SU-DHL-6 (cell line): Measurements from ENCODE around the gene SEZ6L.

Experiments used
- H2AFZ ChIP-seq: fragments of 200-600 bp; sonication (generic); 2 replicates; pipeline ENCODE4 v1.6.1; 2014; ENCODE audit warnings: low read depth, mild to moderate bottlenecking, moderate library complexity, mixed read lengths, antibody characterized with exemption, low read length; ENCODE audit not compliant: severe bottlenecking
- H3F3A ChIP-seq: fragments of 200-600 bp; shearing (Covaris generic); 2 replicates; pipeline ENCODE4 v1.6.0; 2016; ENCODE audit warnings: antibody characterized with exemption, mild to moderate bottlenecking; ENCODE audit not compliant: insufficient read depth
- H3K27ac ChIP-seq: fragments of 200-600 bp; sonication (generic); 2 replicates; pipeline ENCODE4 v1.5.1; 2016; ENCODE audit warnings: low read depth, mild to moderate bottlenecking, low read length, moderate library complexity, mixed read lengths
- H3K27me3 ChIP-seq: fragments of 200-600 bp; sonication (generic), shearing (Covaris generic); 2 replicates; pipeline ENCODE4 v1.6.0; 2014; ENCODE audit warnings: mild to moderate bottlenecking, low read length
- H3K36me3 ChIP-seq: fragments of 200-600 bp; sonication (generic); 2 replicates; pipeline ENCODE4 v1.6.1; 2014; ENCODE audit warnings: mild to moderate bottlenecking, low read length, mixed read lengths
- H3K4me2 ChIP-seq: fragments of 300-600, 200-600 bp; shearing (Covaris generic), sonication (generic); 2 replicates; pipeline ENCODE4 v1.6.0; 2014; ENCODE audit warnings: low read length, low read depth, mild to moderate bottlenecking; ENCODE audit not compliant: poor library complexity, severe bottlenecking
- H3K4me3 ChIP-seq: fragments of 200-600 bp; sonication (generic); 2 replicates; pipeline ENCODE4 v1.5.1; 2014; ENCODE audit warnings: antibody characterized with exemption, low read length, mild to moderate bottlenecking, mixed read lengths; ENCODE audit not compliant: insufficient read depth, poor library complexity, severe bottlenecking
- H3K79me2 ChIP-seq: fragments of 200-600 bp; sonication (generic); 2 replicates; pipeline ENCODE4 v1.6.1; 2014; ENCODE audit warnings: mild to moderate bottlenecking, low read length, moderate library complexity; ENCODE audit not compliant: insufficient read depth
- H3K9ac ChIP-seq: fragments of 200-600 bp; sonication (generic); 2 replicates; pipeline ENCODE4 v1.7.0; 2014; ENCODE audit warnings: mild to moderate bottlenecking, low read length
- H3K9me2 ChIP-seq: fragments of 200-600 bp; sonication (generic); replicated peaks from 2 replicates; pipeline ENCODE4 v1.6.1; 2014; ENCODE audit warnings: low read length; ENCODE audit not compliant: insufficient read depth
- H3K9me3 ChIP-seq: fragments of 200-600 bp; sonication (generic); 2 replicates; pipeline ENCODE4 v1.6.1; 2014; ENCODE audit warnings: low read length, mixed read lengths; ENCODE audit not compliant: insufficient read depth
- H4K20me1 ChIP-seq: fragments of 200-600 bp; sonication (generic); 2 replicates; pipeline ENCODE4 v1.6.1; 2014; ENCODE audit warnings: low read depth, mild to moderate bottlenecking, antibody characterized with exemption, low read length, moderate library complexity, mixed read lengths
- EZH2phosphoT487 ChIP-seq: fragments of 200-600 bp; sonication (generic), shearing (Covaris generic); conservative IDR thresholded peaks from 2 replicates; pipeline ENCODE4 v1.6.1; 2018; ENCODE audit warnings: mild to moderate bottlenecking, antibody characterized with exemption, low read length, moderate library complexity, mixed read lengths
- TF ChIP-seq, protein P1 (sequence below): fragments of 200-600 bp; sonication (generic); IDR thresholded peaks from one replicate; pipeline ENCODE4 v1.5.1; 2017; ENCODE audit warnings: antibody characterized with exemption, mild to moderate bottlenecking, low read length, moderate library complexity; ENCODE audit not compliant: insufficient read depth, poor library complexity, severe bottlenecking

Gene SEZ6L

GRCh38 chr22:26385164-26385563 lies 215.9 kb downstream of the SEZ6L start:
- H3K9me2 ChIP-seq, result no peaks in the 10 kb centered on the region
- TF ChIP-seq, protein P1, sequence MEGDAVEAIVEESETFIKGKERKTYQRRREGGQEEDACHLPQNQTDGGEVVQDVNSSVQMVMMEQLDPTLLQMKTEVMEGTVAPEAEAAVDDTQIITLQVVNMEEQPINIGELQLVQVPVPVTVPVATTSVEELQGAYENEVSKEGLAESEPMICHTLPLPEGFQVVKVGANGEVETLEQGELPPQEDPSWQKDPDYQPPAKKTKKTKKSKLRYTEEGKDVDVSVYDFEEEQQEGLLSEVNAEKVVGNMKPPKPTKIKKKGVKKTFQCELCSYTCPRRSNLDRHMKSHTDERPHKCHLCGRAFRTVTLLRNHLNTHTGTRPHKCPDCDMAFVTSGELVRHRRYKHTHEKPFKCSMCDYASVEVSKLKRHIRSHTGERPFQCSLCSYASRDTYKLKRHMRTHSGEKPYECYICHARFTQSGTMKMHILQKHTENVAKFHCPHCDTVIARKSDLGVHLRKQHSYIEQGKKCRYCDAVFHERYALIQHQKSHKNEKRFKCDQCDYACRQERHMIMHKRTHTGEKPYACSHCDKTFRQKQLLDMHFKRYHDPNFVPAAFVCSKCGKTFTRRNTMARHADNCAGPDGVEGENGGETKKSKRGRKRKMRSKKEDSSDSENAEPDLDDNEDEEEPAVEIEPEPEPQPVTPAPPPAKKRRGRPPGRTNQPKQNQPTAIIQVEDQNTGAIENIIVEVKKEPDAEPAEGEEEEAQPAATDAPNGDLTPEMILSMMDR, result no peak
- no peak for TF ChIP-seq EZH2phosphoT487
- H3K27me3 ChIP-seq, result no peaks in the 10 kb centered on the region
- no peak overlapping the region for H2AFZ ChIP-seq
- H3K4me2 ChIP-seq, result no peak overlapping the region
- no peaks in the 10 kb centered on the region for H3K36me3 ChIP-seq
- H3K27ac ChIP-seq, result no peak overlapping the region
- no peaks in the 10 kb centered on the region for H4K20me1 ChIP-seq
- H3F3A ChIP-seq, result no peaks in the 10 kb centered on the region
- H3K9ac ChIP-seq, result no peak overlapping the region
- H3K4me3 ChIP-seq, result no peak overlapping the region
- no peaks in the 10 kb centered on the region for H3K9me3 ChIP-seq
- no peaks in the 10 kb centered on the region for H3K79me2 ChIP-seq

DNA sequence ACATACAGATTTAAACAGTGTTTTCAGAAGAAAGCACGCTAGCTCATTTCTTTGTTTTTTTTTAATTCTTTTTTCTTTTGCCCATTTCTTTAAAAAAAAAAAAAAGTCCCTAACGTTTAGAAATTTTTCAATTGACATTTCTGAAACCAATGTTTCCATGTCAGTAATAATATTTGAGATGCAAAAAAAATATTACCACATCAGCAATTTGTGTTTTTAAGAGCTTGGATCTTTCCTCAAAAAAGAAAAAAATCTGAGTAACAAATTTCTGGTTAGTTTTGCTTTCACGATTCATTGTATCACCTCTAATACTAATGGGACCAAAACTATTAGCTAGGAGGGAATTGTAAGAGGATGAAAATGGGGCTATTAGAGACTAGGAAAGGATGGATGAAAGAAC lies 219.9 kb downstream of the SEZ6L start:
- Histone ChIP-seq H3K4me2 (no peak overlapping the region), H4K20me1 (no peaks in the 10 kb centered on the region), H3F3A (no peaks in the 10 kb centered on the region), H3K9me2 (no peaks in the 10 kb centered on the region), H3K27ac (no peak overlapping the region), H3K79me2 (no peaks in the 10 kb centered on the region), H3K9ac (no peak overlapping the region), H3K27me3 (no peaks in the 10 kb centered on the region), H3K4me3 (no peak overlapping the region), H3K36me3 (no peaks in the 10 kb centered on the region), H2AFZ (no peak overlapping the region), H3K9me3 (no peaks in the 10 kb centered on the region)
- TF ChIP-seq EZH2phosphoT487, result no peak
- TF ChIP-seq, protein P1, result no peak

- Histone ChIP-seq H2AFZ (no peak overlapping the region), H4K20me1 (no peaks in the 10 kb centered on the region), H3K4me3 (no peak overlapping the region), H3K36me3 (no peaks in the 10 kb centered on the region), H3K4me2 (no peak overlapping the region), H3K79me2 (no peaks in the 10 kb centered on the region), H3F3A (no peaks in the 10 kb centered on the region), H3K9me3 (no peaks in the 10 kb centered on the region), H3K27me3 (no peaks in the 10 kb centered on the region), H3K27ac (no peak overlapping the region), H3K9ac (no peak overlapping the region), H3K9me2 (no peaks in the 10 kb centered on the region)
- TF ChIP-seq EZH2phosphoT487, result no peak
- TF ChIP-seq, protein P1, result no peak
Observed at GRCh38 chr22:26391091-26391490, 221.8 kb downstream of the SEZ6L start.

GRCh38 chr22:26391623-26392022 lies 222.4 kb downstream of the SEZ6L start:
- H3K36me3 ChIP-seq, result no peaks in the 10 kb centered on the region
- no peak overlapping the region for H2AFZ ChIP-seq
- H3F3A ChIP-seq, result no peaks in the 10 kb centered on the region
- no peaks in the 10 kb centered on the region for H3K9me3 ChIP-seq
- H3K27ac ChIP-seq, result no peak overlapping the region
- no peaks in the 10 kb centered on the region for H4K20me1 ChIP-seq
- H3K79me2 ChIP-seq, result no peaks in the 10 kb centered on the region
- H3K9me2 ChIP-seq, result no peaks in the 10 kb centered on the region
- H3K4me3 ChIP-seq, result no peak overlapping the region
- no peak overlapping the region for H3K4me2 ChIP-seq
- no peak overlapping the region for H3K9ac ChIP-seq
- no peaks in the 10 kb centered on the region for H3K27me3 ChIP-seq
- TF ChIP-seq, protein P1, result no peak
- TF ChIP-seq EZH2phosphoT487, result no peak
